Measurements from ENCODE around the gene FES. TPM values are rescaled to one million over a fixed set of nuclear protein-coding genes. Genes with fewer than 3 reads are reported as not detected.

The FES gene
- total RNA-seq, 6 experiments from 2014 or later: 11.5 to 36.5 (median 18.5) TPM

GRCh38 chr15:90889313-90889730 is 5.0 kb downstream of the FES start:
- TF ChIP-seq CTCF (IDR thresholded peaks at IDR 0.05): no peak
- no peak for TF ChIP-seq POLR2A (IDR thresholded peaks at IDR 0.05)
- Histone ChIP-seq H3K36me3 (peaks cover 9 to 48% (median 23%) of the 10 kb centered on the region in 4 donors), H3K27ac (no peak overlapping the region), H3K4me3 (no peak overlapping the region), H3K9me3 (no peaks in the 10 kb centered on the region), H3K27me3 (no peaks in the 10 kb centered on the region), H3K4me1 (peaks cover 0 to 22% (median 7%) of the 10 kb centered on the region in 4 donors)
- DNase-seq (peak in 2 of 3 donors; percentile 15 to 39), ATAC-seq (no peak)
- no CpG with 5 or more reads among the region's 18 CpGs for WGBS (ENCODE audit: insufficient coverage, low coverage, low lambda C conversion rate, missing lambda C conversion rate)
- intact Hi-C loops (cut with DNase I): loop anchor here in 1 of 2 donors (5.0 kb wide), 1 partner anchor 242 kb away; no protein-coding TSS in a partner anchor

- intact Hi-C loops (cut with DNase I): loop anchor here in 1 of 2 donors (5.0 kb wide), 1 partner anchor 243 kb away; no protein-coding TSS in a partner anchor
- no peaks in the 10 kb centered on the region for H3K27me3 ChIP-seq
- peaks cover 11 to 50% (median 23%) of the 10 kb centered on the region in 4 donors for H3K36me3 ChIP-seq
- ATAC-seq: no peak
- H3K9me3 ChIP-seq: no peaks in the 10 kb centered on the region
- WGBS (ENCODE audit: insufficient coverage, low coverage, low lambda C conversion rate, missing lambda C conversion rate): 40% methylated on average over 1 of the region's 31 CpGs
- H3K4me3 ChIP-seq: no peak overlapping the region
- H3K4me1 ChIP-seq: peaks cover 0 to 16% (median 7%) of the 10 kb centered on the region in 4 donors
- TF ChIP-seq CTCF (IDR thresholded peaks at IDR 0.05) (no peak), POLR2A (IDR thresholded peaks at IDR 0.05) (no peak)
- DNase-seq: peak; percentile 20 to 42 (median 31)
- H3K27ac ChIP-seq: no peak overlapping the region
Measured at GRCh38 chr15:90889736-90890456, 5.6 kb downstream of the FES start.

- DNase-seq (peak in 2 of 3 donors; percentile 13 to 31), ATAC-seq (no peak)
- Histone ChIP-seq H3K9me3 (no peaks in the 10 kb centered on the region), H3K4me1 (peaks cover 0 to 7% (median 3%) of the 10 kb centered on the region in 4 donors), H3K36me3 (peaks cover 11 to 58% (median 27%) of the 10 kb centered on the region in 4 donors), H3K27ac (no peak overlapping the region), H3K4me3 (no peak overlapping the region), H3K27me3 (no peaks in the 10 kb centered on the region)
- WGBS (ENCODE audit: insufficient coverage, low coverage, low lambda C conversion rate, missing lambda C conversion rate): 40% methylated on average over 1 of the region's 12 CpGs
- intact Hi-C loops (cut with DNase I): no loop called here
- no peak for TF ChIP-seq POLR2A (IDR thresholded peaks at IDR 0.05)
- TF ChIP-seq CTCF (IDR thresholded peaks at IDR 0.05): no peak
Measured at GRCh38 chr15:90890839-90891238, 6.5 kb downstream of the FES start.

GRCh38 chr15:90891346-90891949 is 7.1 kb downstream of the FES start:
- WGBS (ENCODE audit: insufficient coverage, low coverage, low lambda C conversion rate, missing lambda C conversion rate): 82% methylated on average over 3 of the region's 8 CpGs
- no peak overlapping the region for H3K27ac ChIP-seq
- no peaks in the 10 kb centered on the region for H3K9me3 ChIP-seq
- TF ChIP-seq POLR2A (IDR thresholded peaks at IDR 0.05) (no peak), CTCF (IDR thresholded peaks at IDR 0.05) (no peak)
- H3K36me3 ChIP-seq: peaks cover 11 to 61% (median 30%) of the 10 kb centered on the region in 4 donors
- H3K4me1 ChIP-seq: peaks cover 0 to 1% (median under 1%) of the 10 kb centered on the region in 4 donors
- H3K27me3 ChIP-seq: no peaks in the 10 kb centered on the region
- intact Hi-C loops (cut with DNase I): no loop called here
- ATAC-seq: no peak
- H3K4me3 ChIP-seq: no peak overlapping the region
- peak in 2 of 3 donors; percentile 16 to 38 for DNase-seq
